WTC11 (cell line): ENCODE results near the gene FOCAD. TPM values are rescaled to one million over a fixed set of nuclear protein-coding genes. Genes with fewer than 3 reads are reported as not detected.

Experiments used
- ATAC-seq: fragments of 200-7000 bp; cut with Tn5 transposase; 2 replicates; pipeline ENCODE4 v1.10.0; 2021; ENCODE audit warnings: mild to moderate bottlenecking, moderate library complexity
- CTCF ChIA-PET: fragments of 300-600 bp; sonication (Branson Sonifier 250); formaldehyde crosslinking; loops from one replicate; lab custom pipeline; 2021; ENCODE audit warnings: antibody characterized with exemption; lab: Charles Lee
- POLR2A ChIA-PET: fragments of 350-600 bp; sonication (Branson Sonifier 250); formaldehyde crosslinking; loops from one replicate; lab custom pipeline; 2021; ENCODE audit warnings: antibody characterized with exemption; lab: Charles Lee
- DNase-seq: peaks from one replicate; pipeline ENCODE4 v3.0.0; 2021; ENCODE audit warnings: low spot score
- H3K27ac Mint-ChIP-seq: 2 replicates; pipeline ENCODE4 v1.8.0; 2021; ENCODE audit warnings: mixed read lengths
- H3K27me3 Mint-ChIP-seq: 2 replicates; pipeline ENCODE4 v1.8.0; 2021; ENCODE audit warnings: low read depth, mild to moderate bottlenecking, moderate library complexity, mixed read lengths
- H3K36me3 Mint-ChIP-seq: 2 replicates; pipeline ENCODE4 v1.8.0; 2021; ENCODE audit warnings: mixed read lengths
- H3K4me1 Mint-ChIP-seq: 2 replicates; pipeline ENCODE4 v1.8.0; 2022; ENCODE audit warnings: mixed read lengths
- H3K4me3 Mint-ChIP-seq: 2 replicates; pipeline ENCODE4 v1.8.0; 2021; ENCODE audit warnings: mild to moderate bottlenecking, moderate library complexity, mixed read lengths
- H3K9me3 Mint-ChIP-seq: 2 replicates; pipeline ENCODE4 v1.8.0; 2021; ENCODE audit warnings: mixed read lengths
- ARID4B ChIP-seq: sonication (generic); formaldehyde crosslinking; IDR thresholded peaks from 2 replicates; pipeline ENCODE4 v1.8.0; 2023; ENCODE audit warnings: missing genetic modification reagents, mild to moderate bottlenecking, borderline replicate concordance
- CREB1 ChIP-seq: sonication (generic); formaldehyde crosslinking; IDR thresholded peaks from 2 replicates; pipeline ENCODE4 v1.8.0; 2023; ENCODE audit warnings: mild to moderate bottlenecking, missing genetic modification reagents
- E2F1 ChIP-seq: sonication (generic); formaldehyde crosslinking; IDR thresholded peaks from 2 replicates; pipeline ENCODE4 v1.8.0; 2022; ENCODE audit warnings: mild to moderate bottlenecking, missing genetic modification reagents
- ERG ChIP-seq: fragments of 250-450 bp; sonication (Bioruptor Pico); IDR thresholded peaks from 2 replicates; pipeline ENCODE4 v1.8.0; 2021; ENCODE audit warnings: mild to moderate bottlenecking
- ETV6 ChIP-seq: sonication (generic); formaldehyde crosslinking; IDR thresholded peaks from 2 replicates; pipeline ENCODE4 v1.8.1; 2022; ENCODE audit warnings: mild to moderate bottlenecking, missing genetic modification reagents
- FOXJ3 ChIP-seq: sonication (generic); formaldehyde crosslinking; IDR thresholded peaks from 2 replicates; pipeline ENCODE4 v1.9.0; 2021; ENCODE audit warnings: missing genetic modification reagents, mild to moderate bottlenecking, borderline replicate concordance
- FOXP1 ChIP-seq: sonication (generic); formaldehyde crosslinking; IDR thresholded peaks from 2 replicates; pipeline ENCODE4 v1.8.0; 2022; ENCODE audit warnings: missing genetic modification reagents, mild to moderate bottlenecking, moderate library complexity, borderline replicate concordance
- GABPB1 ChIP-seq: sonication (generic); formaldehyde crosslinking; IDR thresholded peaks from 2 replicates; pipeline ENCODE4 v1.8.1; 2023; ENCODE audit warnings: mild to moderate bottlenecking, missing genetic modification reagents
- HMGXB4 ChIP-seq: sonication (generic); formaldehyde crosslinking; IDR thresholded peaks from 2 replicates; pipeline ENCODE4 v1.8.1; 2023; ENCODE audit warnings: mild to moderate bottlenecking, moderate library complexity, missing genetic modification reagents
- JUN ChIP-seq: sonication (generic); formaldehyde crosslinking; IDR thresholded peaks from 2 replicates; pipeline ENCODE4 v1.8.0; 2023; ENCODE audit warnings: mild to moderate bottlenecking, missing genetic modification reagents
- MYBL2 ChIP-seq: sonication (generic); formaldehyde crosslinking; IDR thresholded peaks from 2 replicates; pipeline ENCODE4 v1.8.1; 2023; ENCODE audit warnings: mild to moderate bottlenecking, moderate library complexity, missing genetic modification reagents
- NR3C1 ChIP-seq: sonication (generic); formaldehyde crosslinking; conservative IDR thresholded peaks from 2 replicates; pipeline ENCODE4 v1.8.1; 2023; ENCODE audit warnings: low read depth, mild to moderate bottlenecking, missing genetic modification reagents
- TP53 ChIP-seq: sonication (generic); formaldehyde crosslinking; IDR thresholded peaks from 2 replicates; pipeline ENCODE4 v1.8.1; 2023; ENCODE audit warnings: mild to moderate bottlenecking, missing genetic modification reagents
- USF2 ChIP-seq: sonication (generic); formaldehyde crosslinking; IDR thresholded peaks from 2 replicates; pipeline ENCODE4 v1.8.1; 2023; ENCODE audit warnings: mild to moderate bottlenecking, missing genetic modification reagents, moderate library complexity
- ZBTB43 ChIP-seq: sonication (generic); formaldehyde crosslinking; IDR thresholded peaks from 2 replicates; pipeline ENCODE4 v1.8.1; 2023; ENCODE audit warnings: mild to moderate bottlenecking, missing genetic modification reagents
- ZNF317 ChIP-seq: sonication (generic); formaldehyde crosslinking; IDR thresholded peaks from 2 replicates; pipeline ENCODE4 v1.8.1; 2023; ENCODE audit warnings: low read depth, mild to moderate bottlenecking, moderate library complexity, missing genetic modification reagents, borderline replicate concordance
- ZNF423 ChIP-seq: fragments of 250-450 bp; sonication (Bioruptor Pico); IDR thresholded peaks from 2 replicates; pipeline ENCODE4 v2.1.2; 2022; ENCODE audit warnings: mild to moderate bottlenecking, moderate library complexity
- ZNF671 ChIP-seq: fragments of 250-450 bp; sonication (Bioruptor Pico); IDR thresholded peaks from 2 replicates; pipeline ENCODE4 v1.8.0; 2021; ENCODE audit warnings: mild to moderate bottlenecking
- total RNA-seq: library from RNA; stranded (reverse); gene quantifications from 3 replicates; pipeline ENCODE4 v1.2.3, GENCODE V29; 2021

FOCAD gene
- total RNA-seq, 1 experiment from 2014 or later, result 34.3 TPM

GRCh38 chr9:21015995-21016394, 331.9 kb downstream of the FOCAD start (continued):
- no peak for TF ChIP-seq E2F1 (CRISPR knock-in tag)
- no peak for TF ChIP-seq JUN
- no peak for TF ChIP-seq FOXP1 (CRISPR knock-in tag)
- TF ChIP-seq TP53, result no peak
- no peak for TF ChIP-seq ZBTB43 (CRISPR knock-in tag)
- TF ChIP-seq ZNF423, result no peak
- no peak for TF ChIP-seq ARID4B (CRISPR knock-in tag)

- ChIA-PET CTCF (interaction anchor here (1.0 to 1.7 kb wide), 2 partner anchors 76 to 94 kb away, joined by 3 to 4 read pairs; no protein-coding TSS in a partner anchor), POLR2A (no interaction called here)
- Mint-ChIP-seq H3K9me3 (peaks cover 11% of the 10 kb centered on the region), H3K27ac (no peak overlapping the region), H3K4me3 (no peak overlapping the region), H3K4me1 (peaks cover 44% of the 10 kb centered on the region), H3K36me3 (peaks cover 7% of the 10 kb centered on the region), H3K27me3 (no peaks in the 10 kb centered on the region)
- no peak for ATAC-seq
- TF ChIP-seq GABPB1 (CRISPR knock-in tag) (no peak), ZNF317 (no peak), JUN (no peak), ZNF671 (CRISPR knock-in tag) (no peak), HMGXB4 (CRISPR knock-in tag) (no peak), MYBL2 (CRISPR knock-in tag) (no peak), FOXJ3 (CRISPR knock-in tag) (no peak), USF2 (CRISPR knock-in tag) (no peak), ERG (CRISPR knock-in tag) (no peak), NR3C1 (CRISPR knock-in tag) (no peak), E2F1 (CRISPR knock-in tag) (no peak), ETV6 (CRISPR knock-in tag) (no peak), CREB1 (CRISPR knock-in tag) (no peak)
- no peak for DNase-seq
These were observed 332.8 kb downstream of the FOCAD start for GRCh38 chr9:21016701-21017491.
